COR-L47 (cell line): ENCODE data around the gene ATP9A.
A peak's percentile ranks its signal among the peaks of the same experiment; 100 is the strongest.
"Not testable (repeated sequence)": the region's sequence is repeated elsewhere in the genome, so short reads cannot be mapped to it uniquely, and the experiment has no call there.

ENCODE experiments used
- DNase-seq: peaks from one replicate; lab custom pipeline; 2025; lab: John Stamatoyannopoulos, UW

The ATP9A gene

DNA sequence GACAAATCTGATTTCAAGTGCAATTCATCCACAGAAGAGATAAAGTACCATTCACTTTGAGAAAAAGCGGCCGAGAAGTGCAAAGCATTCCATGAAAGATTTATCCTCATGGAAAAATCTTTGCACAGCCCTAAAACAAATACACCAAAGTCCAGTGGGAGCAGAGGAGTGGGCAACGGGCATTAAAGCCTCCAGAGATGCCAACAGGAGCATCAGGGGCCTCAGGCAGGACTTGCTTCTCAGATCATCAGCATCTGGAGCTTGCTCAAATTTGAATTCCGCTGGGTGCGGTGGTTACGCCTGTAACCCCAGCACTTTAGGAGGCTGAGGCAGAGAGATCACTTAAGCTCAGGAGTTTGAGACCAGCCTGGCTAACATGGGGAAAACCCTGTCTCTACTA lies 115.0 kb downstream of the ATP9A start:
- no peak for DNase-seq

DNA sequence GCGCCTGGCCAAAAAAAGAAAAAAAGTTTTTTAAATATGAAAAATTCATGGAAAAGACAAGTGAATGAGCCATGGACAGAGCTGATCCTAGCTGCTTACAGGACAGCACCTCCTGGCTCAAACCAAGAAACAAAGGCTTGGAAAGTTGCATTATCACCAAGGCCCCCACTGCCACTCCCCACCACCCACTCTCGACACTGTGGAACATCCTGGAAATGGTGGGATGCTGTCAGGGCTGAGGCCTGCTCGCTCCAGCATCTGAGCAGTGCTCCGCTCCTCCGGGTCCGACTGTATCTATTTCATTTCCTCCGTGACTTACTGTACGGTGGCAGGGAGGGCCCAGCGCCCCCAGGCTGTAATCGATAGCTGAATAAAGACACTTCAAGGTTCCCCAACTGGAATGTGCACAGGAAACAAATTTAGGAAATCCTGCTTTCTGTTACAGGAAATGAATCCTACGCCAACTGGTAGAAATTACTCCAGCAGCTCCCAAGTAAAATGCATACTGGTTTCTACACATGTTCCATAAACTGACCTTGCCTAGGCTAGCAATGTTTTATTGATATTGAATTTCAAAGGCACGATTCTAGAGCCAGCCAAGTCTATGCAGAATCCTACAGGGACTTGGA lies 116.2 kb downstream of the ATP9A start:
- no peak for DNase-seq

DNA sequence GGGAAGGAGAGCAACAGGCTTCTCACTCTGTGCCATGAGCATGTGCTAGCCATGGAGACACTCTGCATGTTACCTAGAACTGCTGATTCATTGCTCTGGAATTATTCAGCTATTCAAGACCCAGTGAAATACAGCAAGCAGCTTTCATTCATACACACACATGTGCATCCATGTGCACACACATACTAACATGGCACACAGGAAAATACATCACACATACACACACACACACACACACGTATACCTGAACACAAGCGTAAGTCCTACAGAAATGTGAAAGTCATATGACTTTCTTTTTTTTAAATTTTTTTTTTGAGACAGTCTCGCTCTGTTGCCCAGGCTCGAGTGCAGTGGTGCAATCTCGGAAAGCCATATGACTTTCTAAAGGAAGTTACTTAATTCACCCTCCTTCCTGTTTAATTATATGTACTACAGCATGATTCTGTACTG lies 117.5 kb downstream of the ATP9A start:
- no peak for DNase-seq

DNA sequence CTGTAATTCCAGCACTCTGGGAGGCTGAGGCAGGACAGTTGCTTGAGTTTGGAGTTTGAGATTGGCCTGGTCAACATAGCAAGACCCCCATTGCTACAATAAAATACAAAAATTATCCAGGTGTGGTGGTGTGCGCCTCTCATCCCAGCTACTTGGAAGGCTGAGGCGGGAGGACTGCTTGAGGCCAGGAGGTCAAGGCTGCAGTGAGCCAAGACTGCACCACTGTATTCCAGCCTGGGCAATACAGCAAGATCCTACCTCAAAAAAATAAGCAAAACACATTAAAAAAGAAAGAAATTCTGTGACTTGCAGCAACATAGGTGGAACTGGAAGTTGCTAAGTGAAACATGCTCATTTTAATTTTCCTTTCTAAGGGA lies 119.6 kb downstream of the ATP9A start:
- no peak for DNase-seq

DNA sequence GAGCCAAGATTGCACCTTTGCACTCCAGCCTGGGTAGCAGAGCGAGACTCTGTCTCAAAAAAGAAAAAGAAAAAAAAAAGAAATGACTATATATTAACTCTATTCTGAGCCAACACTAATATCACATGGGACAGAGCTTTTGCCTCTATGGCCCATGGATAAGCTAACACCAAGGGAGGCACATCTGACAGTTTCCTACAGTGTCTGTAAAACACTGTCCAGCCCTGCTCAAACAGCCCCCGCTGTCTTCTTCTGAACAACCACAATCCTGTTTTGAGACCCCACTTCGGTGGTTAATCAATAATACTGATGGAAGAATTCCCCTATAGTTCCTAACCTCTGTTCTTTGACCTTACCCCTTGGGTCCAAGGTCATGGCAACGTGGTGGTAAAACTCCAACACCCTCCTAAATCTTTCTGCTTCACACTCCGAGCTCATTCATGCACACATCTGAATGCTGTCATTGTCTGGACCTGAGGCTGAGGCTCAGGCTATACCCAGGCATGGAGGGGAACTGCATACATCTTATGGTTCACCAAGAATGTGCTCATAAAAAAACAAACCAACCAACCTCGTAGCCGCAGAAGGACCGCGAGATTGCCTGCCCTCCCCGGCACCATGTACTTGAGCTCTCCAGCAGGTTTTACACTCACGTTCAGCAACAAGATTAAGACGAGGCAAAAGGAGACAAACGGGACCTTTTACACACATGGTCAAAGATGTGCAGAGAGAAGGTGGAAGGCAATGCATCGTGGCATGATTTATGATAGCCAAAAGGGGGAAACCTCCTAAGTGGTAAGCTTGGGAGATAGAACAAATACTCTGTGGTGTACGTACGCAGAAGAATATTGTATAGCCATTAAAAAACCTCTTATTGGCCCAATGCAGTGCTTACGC lies 120.3 kb downstream of the ATP9A start:
- no peak for DNase-seq

DNA sequence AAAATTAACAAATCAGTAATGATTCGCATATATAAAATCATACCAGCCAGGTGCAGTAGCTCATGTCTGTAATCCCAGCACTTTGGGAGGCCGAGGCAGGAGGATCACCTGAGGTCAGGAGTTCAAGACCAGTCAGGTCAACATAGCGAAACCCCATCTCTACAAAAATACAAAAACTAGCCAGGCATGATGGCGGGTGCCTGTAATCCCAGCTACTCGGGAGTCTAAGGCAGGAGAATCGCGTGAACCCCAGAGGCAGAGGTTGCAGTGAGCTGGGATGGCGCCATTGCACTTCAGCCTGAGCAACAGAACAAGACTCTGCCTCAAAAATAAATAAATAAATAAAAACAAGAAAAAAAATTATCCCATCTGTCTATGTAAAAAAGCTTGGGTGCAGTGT lies 124.4 kb downstream of the ATP9A start:
- DNase-seq = not testable (repeated sequence)

DNA sequence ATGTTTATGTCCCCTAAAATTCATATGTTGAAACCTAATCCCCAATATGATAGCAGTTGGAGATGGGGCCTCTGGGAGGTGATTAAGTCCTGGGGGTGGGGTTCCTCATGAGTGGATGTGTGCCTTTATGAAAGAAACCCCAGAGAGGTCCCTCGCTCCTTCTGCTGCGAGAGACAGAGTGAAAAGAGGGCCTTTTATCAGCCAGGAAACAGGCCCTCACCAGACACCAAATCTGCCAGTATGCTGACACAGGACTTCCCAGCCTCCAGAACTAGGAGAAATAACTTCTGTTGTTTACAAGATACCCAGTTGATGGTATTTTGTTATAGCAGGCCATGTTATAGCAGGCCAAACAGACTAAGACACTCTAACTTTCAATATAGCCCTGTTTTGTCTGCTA lies 124.8 kb downstream of the ATP9A start:
- no peak for DNase-seq

DNA sequence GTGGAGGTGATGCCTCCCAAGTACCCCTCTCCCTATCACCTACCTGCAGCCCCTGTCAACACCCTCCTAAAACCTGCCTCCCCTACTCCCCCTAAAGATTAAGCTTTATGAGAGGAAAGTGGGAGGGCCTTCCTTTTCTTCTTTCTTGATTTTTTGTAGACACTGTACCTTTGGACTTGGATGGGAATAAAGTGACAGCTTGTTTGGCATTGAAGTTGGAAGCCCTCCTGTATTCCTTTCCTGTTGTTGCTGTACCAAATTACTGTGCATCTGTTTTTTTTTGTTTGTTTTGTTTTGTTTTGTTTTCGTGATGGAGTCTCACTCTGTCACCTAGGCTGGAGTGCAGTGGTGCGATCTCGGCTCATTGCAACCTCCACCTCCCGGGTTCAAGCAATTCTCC lies 126.3 kb downstream of the ATP9A start:
- DNase-seq = no peak

DNA sequence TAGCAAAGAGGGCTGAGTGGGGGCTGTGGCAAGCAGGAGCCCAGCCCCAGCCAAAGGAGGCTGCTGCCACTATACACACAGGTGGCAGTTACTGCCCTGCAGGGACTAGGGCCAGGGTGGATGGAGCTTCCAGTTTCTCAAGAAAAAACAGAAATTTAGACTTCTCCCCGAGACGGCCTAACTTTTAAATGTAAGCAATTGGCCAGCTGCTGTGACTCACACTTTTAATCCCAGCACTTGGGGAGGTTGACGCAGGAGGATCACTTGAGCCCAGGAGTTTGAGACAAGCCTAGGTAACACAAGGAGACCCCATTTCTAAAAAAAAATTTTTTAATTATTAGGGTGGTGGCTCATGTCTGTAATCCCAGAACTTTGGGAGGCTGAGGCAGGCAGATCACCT lies 127.4 kb downstream of the ATP9A start:
- no peak for DNase-seq

DNA sequence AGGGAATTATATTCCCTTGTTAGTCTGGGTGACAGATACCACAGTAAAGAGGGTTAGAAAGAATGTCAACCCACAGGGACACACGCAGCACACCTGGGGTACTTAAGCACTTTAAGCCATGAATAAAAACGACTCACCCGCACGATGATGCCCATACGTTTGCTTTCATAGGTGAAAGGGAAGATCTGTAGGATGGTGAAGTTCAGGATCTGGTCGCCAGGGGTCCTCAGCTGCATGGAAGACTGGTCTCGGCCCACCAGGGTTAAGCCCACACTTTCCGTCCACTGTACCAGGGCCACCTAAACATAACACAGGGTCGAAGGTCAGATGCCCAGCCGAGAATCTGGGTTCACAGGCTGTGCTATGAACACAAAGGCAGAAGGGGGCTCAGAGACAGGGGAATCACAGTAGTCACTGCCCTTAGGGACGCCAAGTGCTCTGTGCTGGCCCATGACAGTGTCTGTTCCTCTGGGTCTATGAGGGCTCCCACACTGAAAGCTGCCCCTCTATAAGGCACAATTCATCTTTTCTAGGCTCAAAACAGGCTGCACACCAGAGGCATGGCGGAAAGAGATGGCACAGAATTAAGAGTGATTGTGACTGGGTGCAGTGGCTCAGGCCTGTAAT lies 128.9 kb downstream of the ATP9A start:
- peak; percentile 5 for DNase-seq

DNA sequence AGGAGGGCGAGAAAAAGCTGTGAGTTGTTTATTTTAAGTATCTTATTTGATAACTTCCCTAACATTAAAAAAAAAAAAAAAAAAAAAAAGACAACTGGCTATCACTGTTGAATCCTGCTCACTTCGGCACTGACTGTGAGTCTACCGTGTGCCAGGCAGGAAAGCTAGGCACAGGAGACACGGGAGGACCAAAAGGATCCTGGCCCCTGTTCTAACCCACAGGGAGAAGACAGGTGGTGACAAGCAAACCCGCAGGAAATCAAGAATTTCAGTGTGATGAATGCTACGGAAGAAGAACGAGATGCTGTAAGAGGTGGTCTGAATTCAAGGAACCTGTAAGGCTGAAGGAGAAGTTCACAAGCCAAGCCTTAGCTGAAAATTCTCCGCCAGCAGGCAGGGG lies 130.9 kb downstream of the ATP9A start:
- no peak for DNase-seq

DNA sequence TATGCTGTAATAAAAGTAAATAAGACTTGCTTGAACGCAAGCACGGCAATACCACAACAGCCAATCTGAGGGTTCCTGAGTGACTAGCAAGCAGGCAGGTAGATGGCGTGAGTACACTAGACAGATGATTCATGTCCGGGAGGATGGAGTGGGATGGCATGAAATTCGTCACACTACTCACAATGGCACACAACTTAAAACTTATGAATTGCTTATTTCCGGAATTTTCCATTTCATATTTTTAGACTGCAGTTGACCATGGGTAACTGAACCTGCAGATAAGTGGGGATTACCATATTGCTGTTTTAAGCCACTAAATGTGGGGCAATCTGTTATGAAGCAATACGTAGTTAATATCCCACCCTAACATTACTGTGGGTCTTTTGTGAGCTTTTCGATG lies 132.1 kb downstream of the ATP9A start:
- DNase-seq = no peak

DNA sequence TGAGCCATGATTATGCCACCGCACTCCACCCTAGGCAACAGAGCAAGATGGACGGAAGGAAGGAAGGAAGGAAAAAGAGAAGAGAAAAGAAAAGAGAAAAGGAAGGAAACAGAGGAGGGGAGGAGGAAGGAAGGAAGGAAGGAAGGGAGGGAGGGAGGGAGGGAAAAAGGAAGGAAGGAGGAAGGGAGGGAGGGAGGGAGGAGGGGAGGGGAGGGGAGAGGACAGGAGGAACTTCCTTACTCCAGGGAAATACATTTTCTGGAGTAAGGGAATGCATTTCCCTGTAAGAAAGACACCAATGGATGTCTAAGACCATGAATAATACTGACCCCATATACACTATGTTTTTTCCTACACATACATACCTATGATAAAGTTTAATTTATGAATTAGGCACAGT lies 132.5 kb downstream of the ATP9A start:
- no peak for DNase-seq

DNA sequence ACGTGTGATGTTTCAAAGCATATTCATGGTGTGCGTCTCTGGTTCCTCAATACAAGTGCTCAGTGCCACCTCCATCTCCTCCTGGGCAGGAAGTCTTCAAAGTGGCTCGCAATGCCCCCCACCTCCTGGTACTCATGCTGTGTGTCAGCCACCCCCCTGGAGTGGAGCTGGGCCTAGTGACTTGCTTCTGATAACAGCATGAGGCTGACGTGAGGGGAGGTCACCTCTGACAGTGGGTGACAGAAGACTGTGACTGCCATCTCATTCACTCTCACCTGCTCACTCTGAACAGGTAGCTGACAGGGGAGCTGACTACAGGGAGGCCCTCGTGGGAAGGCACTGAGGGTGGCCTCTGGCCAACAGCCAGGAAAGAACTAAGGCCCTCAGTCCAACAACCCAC lies 133.3 kb downstream of the ATP9A start:
- no peak for DNase-seq

DNA sequence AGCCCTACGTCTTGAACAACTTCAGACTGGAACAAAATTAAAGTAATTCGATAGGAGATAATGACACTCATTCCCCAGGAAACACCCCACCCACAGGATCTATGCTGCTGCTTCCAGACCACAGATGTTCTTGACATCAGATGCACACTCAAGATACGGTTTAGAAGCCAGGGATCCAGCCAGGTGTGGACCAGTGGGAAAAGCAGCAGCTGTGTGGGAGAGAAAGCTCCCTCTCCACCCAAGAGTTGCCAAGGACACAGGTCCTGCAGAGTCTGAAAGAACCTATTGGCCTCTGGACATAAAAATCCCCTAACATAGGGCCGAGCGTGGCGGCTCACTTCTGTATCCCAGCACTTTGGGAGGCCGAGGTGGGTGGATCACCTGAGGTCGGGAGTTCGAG lies 133.9 kb downstream of the ATP9A start:
- no peak for DNase-seq

DNA sequence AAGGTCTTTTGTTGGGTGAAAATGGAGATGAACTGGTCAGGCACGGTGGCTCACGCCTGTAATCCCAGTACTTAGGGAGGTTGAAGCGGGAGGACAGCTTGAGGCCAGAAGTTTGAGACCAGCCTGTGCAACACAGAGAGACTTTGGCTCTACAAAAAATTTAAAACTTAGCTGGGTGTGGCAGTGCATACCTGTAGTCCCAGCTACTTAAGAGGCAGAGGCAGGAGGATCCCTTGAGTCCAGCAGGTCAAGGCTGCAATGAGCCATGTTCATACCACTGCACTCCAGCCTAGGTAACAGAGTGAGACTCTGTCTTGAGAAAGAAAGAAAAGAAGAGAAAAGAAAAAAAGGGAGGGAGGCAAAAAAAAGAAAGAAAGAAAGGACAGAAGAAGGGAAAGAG lies 134.8 kb downstream of the ATP9A start:
- no peak for DNase-seq

DNA sequence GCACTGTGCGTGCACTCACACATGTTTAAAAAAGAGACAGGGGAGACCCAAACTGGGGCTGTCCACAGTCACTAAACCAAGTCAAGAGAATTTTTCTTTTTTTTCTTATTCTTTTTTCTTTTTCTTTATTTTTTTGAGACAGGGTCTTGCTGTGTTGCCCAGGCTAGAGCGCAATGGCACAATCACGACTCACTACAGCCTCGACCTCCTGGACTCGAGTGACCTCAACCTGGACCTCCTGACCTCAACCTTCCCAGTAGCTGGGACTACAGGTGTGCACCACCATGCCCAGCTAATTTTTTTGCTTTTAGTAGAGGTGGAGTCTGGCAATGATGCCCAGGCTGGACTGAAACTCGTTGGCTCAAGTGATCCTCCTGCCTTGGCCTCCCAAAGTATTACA lies 136.2 kb downstream of the ATP9A start:
- DNase-seq = no peak

DNA sequence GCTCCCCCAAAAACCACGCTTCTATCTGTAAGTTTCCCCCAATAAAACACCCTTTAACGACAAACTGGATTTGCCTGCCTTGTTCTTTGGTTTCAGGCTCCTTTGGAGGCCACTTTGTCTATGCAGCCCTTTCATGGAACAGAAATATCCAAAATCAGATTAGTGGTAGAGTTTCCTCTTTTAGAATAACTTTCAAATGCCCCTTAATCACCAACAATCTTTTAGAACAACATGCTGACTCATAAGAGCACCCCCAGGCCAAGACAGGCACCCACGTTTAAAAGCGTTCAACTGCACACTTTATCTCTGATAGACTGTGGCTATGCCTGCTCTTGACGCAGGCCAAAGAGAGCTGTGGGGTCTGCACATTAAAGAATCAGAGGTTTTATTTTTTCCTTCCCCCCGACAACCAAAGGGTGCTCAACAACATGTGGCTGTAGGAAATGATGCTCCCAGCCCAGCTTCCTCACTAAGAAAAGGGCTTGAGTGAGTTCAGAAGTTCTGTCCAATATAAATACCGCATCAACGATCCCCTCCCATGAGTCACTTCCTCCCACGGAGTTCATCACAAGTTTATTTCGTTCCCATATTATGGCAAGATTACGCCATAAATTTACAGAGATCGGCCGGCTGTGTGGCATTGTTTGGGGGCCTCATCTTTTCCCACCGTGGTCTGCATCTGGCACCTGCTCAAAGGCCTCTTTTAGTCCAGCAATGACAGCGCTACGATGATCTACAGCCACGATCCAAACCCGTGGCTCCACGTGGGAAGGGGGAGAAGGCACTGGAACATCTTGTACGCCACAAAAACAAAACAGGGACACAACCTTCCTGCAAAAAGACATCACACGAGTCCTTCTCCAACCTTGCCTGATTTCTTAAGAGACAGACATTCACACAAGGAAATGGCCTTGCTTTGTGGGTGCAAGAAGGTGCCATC lies 136.9 kb downstream of the ATP9A start:
- DNase-seq = no peak

DNA sequence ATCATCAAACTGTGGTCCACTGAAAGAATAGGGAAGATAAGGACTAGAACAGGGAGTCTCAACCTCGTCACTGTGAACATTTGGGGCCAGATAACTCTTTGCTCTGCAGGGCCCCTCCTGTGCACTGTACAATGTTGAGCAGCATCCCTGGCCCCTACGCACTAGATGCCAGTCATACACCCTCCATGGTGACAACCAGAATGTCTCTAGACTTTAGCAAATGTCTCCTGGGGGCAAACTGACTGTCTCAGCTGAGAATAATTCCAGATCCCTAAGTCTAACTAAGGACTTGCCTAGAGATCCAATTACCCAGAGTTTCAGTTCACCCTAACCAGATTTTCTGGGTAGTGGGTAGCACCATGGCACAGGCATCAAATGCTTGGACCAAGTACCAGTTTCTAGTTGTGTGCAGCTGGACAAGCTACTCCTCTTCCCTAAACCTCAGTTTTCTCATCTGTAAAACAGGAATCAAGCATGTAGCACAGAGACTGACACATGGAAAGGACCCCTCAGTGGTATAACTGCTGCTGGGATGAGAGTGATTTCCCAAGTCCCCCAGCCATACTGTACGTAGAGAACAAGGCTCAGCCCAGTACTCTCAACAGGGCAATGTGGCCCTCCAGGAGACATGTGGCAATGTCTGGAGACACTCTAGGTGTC lies 138.7 kb downstream of the ATP9A start:
- no peak for DNase-seq

DNA sequence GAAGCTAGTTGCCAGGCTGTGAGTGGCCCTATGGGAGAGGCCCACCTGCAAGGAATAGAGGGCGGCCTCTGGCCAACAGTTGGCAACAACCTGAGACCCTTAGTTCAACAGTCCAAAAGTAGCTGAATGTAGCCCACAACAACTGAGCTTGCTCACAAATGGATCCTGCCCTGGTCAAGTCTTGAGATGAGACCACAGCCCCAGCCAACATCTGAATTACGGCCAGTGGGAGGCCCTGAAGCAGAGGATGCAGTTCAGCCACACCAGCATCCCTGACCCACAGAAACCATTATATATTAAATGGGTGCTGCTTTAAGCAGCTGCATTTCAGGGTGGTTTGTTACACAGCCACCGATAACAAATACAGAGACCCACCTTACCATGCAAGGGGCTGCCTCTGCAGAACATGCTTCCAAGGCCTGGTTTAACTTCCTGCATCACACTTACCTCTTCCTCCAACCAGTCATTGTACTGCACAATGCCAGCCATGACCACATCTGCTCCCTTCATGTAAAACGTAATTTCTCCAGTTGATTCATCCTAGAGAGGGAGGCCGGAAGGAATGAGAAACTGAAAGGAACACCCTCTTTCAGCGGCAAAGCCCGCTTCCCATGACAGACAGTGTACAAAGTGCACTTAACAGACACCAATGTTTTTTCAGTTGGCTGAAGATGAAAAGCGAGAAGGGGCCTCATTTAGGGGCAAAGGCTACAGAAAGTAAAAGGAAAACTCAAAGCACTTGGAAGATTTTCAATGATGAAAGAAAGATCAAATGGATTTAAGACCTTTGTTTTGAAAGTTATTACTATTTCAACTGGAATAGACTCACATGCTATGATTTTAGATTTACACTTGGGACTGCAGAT lies 139.4 kb downstream of the ATP9A start:
- DNase-seq = no peak

DNA sequence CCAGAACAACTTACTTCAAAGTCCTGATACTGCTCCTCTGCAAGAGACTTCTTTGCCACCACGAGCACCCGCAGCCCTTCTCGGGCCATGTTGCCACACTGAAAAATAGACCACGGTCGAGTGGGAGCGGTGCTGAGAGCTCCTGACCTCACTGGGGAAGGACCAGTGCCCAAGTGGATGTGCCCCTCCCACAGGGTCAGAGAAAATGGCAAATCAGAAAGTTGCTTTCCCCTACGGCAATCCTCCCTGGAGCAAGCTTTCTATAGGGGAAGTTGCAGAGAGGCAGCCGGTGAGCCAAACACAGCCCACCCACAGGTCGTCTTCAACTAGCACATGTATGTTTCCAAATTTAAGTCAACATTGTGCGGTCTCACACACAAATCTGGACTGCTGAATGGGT lies 140.6 kb downstream of the ATP9A start:
- no peak for DNase-seq
